Measurements from ENCODE around the gene PROZ.

PROZ gene

DNA sequence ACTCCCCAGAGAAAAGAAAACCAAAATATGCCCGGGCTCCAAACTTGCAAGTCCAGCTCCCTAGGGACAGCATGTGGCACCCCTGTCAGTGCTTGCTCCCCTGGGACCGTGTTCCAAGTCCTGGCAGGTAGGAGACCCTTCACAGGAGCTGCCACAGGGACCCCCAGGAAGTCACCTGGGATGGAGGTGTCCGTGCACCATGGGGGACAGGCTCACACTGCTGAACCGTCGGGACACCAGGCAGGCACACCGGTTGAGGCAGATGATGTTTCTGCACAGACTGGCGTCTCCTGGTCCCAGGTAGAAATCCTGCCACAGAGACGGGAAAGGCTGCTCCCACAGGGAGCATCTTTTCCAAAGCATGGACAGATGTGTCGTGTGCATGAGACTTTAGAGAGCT is 11.7 kb upstream of the PROZ start:
- no peaks in the 10 kb centered on the region for H3K4me1 ChIP-seq (ENCODE audit: control insufficient read depth in 1 of 2, insufficient read depth in 2 of 2, low read length in 2 of 2)
- no peak overlapping the region for H3K27ac ChIP-seq (ENCODE audit: low read length)
- H3K4me3 ChIP-seq (ENCODE audit: low read depth in 1 of 2, low read length in 2 of 2): no peak overlapping the region
- H3K27me3 ChIP-seq (ENCODE audit: low read depth, low read length): no peaks in the 10 kb centered on the region
- H3K36me3 ChIP-seq (ENCODE audit: control insufficient read depth in 1 of 2, insufficient read depth in 2 of 2, low read length in 2 of 2): no peaks in the 10 kb centered on the region
- H3K9me3 ChIP-seq (ENCODE audit: control insufficient read depth in 1 of 2, low read length in 2 of 2): no peaks in the 10 kb centered on the region

DNA sequence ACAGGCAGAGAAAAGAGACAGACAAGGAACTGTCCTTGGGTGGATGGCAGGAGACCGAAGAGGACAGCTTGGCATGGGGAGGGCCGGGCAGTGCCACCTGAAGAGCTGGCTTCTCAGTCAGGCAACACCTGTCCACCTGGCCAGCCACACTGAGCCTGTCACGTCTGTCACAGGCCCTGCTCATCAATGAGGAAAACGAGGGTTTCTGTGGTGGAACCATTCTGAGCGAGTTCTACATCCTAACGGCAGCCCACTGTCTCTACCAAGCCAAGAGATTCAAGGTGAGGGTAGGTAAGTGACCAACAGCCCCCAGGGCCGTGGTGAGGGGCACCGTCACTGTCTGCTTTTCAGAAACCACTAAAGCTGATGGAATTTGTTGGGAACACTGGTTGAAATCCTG is 11.2 kb upstream of the PROZ start:
- Histone ChIP-seq H3K4me1 (ENCODE audit: control insufficient read depth in 1 of 2, insufficient read depth in 2 of 2, low read length in 2 of 2) (no peaks in the 10 kb centered on the region), H3K27ac (ENCODE audit: low read length) (no peak overlapping the region), H3K9me3 (ENCODE audit: control insufficient read depth in 1 of 2, low read length in 2 of 2) (no peaks in the 10 kb centered on the region), H3K4me3 (ENCODE audit: low read depth in 1 of 2, low read length in 2 of 2) (no peak overlapping the region), H3K36me3 (ENCODE audit: control insufficient read depth in 1 of 2, insufficient read depth in 2 of 2, low read length in 2 of 2) (no peaks in the 10 kb centered on the region), H3K27me3 (ENCODE audit: low read depth, low read length) (no peaks in the 10 kb centered on the region)

DNA sequence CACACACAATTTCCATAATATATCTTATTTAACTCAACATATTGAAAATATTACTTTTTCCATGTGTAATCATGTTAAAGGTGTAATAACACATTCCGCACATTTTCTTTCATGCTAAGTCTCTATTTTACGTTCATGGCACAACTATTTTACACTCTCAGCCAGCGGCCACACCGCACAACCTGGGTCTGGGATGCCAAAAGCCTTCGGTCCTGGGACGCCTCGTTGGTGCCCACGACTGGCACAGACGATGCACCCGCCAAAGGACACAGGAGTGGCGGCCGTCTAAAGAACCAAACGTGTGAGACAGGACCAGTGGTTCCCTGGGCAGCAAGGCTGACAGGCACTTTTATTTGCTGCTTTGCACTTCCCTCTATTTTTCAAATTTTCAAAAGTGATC is 10.0 kb upstream of the PROZ start:
- Histone ChIP-seq H3K9me3 (ENCODE audit: control insufficient read depth in 1 of 2, low read length in 2 of 2) (no peaks in the 10 kb centered on the region), H3K36me3 (ENCODE audit: control insufficient read depth in 1 of 2, insufficient read depth in 2 of 2, low read length in 2 of 2) (no peaks in the 10 kb centered on the region), H3K27me3 (ENCODE audit: low read depth, low read length) (no peaks in the 10 kb centered on the region), H3K4me3 (ENCODE audit: low read depth in 1 of 2, low read length in 2 of 2) (no peak overlapping the region), H3K4me1 (ENCODE audit: control insufficient read depth in 1 of 2, insufficient read depth in 2 of 2, low read length in 2 of 2) (peaks cover 0 to 9% of the 10 kb centered on the region in 2 donors), H3K27ac (ENCODE audit: low read length) (no peak overlapping the region)

DNA sequence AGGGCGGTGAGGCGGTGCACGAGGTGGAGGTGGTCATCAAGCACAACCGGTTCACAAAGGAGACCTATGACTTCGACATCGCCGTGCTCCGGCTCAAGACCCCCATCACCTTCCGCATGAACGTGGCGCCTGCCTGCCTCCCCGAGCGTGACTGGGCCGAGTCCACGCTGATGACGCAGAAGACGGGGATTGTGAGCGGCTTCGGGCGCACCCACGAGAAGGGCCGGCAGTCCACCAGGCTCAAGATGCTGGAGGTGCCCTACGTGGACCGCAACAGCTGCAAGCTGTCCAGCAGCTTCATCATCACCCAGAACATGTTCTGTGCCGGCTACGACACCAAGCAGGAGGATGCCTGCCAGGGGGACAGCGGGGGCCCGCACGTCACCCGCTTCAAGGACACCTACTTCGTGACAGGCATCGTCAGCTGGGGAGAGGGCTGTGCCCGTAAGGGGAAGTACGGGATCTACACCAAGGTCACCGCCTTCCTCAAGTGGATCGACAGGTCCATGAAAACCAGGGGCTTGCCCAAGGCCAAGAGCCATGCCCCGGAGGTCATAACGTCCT is 9.4 kb upstream of the PROZ start:
- peaks cover 0 to 11% of the 10 kb centered on the region in 2 donors for H3K4me1 ChIP-seq (ENCODE audit: control insufficient read depth in 1 of 2, insufficient read depth in 2 of 2, low read length in 2 of 2)
- no peak overlapping the region for H3K27ac ChIP-seq (ENCODE audit: low read length)
- H3K4me3 ChIP-seq (ENCODE audit: low read depth in 1 of 2, low read length in 2 of 2): no peak overlapping the region
- no peaks in the 10 kb centered on the region for H3K27me3 ChIP-seq (ENCODE audit: low read depth, low read length)
- H3K9me3 ChIP-seq (ENCODE audit: control insufficient read depth in 1 of 2, low read length in 2 of 2): no peaks in the 10 kb centered on the region
- H3K36me3 ChIP-seq (ENCODE audit: control insufficient read depth in 1 of 2, insufficient read depth in 2 of 2, low read length in 2 of 2): no peaks in the 10 kb centered on the region

DNA sequence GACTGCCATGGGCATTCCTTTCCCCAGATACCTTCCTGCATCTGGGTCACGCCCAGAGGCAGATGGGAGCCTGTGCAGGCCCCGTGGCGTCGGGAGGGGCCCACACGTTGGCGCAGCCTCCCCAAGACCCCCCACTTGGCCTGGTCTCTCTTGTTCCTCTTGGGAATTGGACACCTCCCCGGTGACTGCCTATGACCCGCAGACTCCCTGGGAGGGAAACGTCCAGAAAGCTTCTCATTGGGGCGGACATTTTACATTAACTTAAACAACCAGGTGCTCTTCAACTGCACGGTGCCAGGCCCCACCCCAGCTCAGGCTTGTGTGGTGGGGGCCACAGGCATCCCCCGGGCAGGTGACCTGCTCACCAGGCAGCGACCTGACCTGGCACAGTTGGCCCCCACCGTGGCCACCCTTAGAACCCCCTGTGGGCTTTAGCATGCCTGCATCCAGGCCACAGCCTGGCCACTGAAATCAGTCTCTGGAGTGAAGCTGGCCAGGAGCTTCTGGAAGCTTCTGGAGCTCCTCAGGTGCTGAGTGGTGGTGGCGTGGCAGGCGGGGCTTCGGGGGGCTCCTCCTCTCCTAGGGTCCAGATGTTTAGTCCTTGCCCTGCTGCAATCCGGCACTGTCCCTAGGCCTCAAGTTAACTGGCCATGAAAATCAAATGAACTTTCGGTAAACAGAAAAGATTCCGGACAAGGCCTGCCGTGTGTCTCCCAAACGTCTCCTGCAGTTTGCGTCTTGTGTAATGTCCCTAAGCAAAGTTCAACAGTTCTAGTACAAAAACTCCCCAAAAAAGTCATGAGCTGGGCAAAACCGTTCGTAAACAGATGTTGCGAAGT is 8.5 kb upstream of the PROZ start:
- no peak overlapping the region for H3K4me3 ChIP-seq (ENCODE audit: low read depth in 1 of 2, low read length in 2 of 2)
- no peaks in the 10 kb centered on the region for H3K27me3 ChIP-seq (ENCODE audit: low read depth, low read length)
- H3K36me3 ChIP-seq (ENCODE audit: control insufficient read depth in 1 of 2, insufficient read depth in 2 of 2, low read length in 2 of 2): no peaks in the 10 kb centered on the region
- no peak overlapping the region for H3K27ac ChIP-seq (ENCODE audit: low read length)
- peaks cover 0 to 11% of the 10 kb centered on the region in 2 donors for H3K4me1 ChIP-seq (ENCODE audit: control insufficient read depth in 1 of 2, insufficient read depth in 2 of 2, low read length in 2 of 2)
- no peaks in the 10 kb centered on the region for H3K9me3 ChIP-seq (ENCODE audit: control insufficient read depth in 1 of 2, low read length in 2 of 2)

GRCh38 chr13:113150550-113151365 is 7.7 kb upstream of the PROZ start:
- no peak overlapping the region for H3K4me3 ChIP-seq (ENCODE audit: low read depth in 1 of 2, low read length in 2 of 2)
- H3K36me3 ChIP-seq (ENCODE audit: control insufficient read depth in 1 of 2, insufficient read depth in 2 of 2, low read length in 2 of 2): no peaks in the 10 kb centered on the region
- H3K27ac ChIP-seq (ENCODE audit: low read length): no peak overlapping the region
- no peaks in the 10 kb centered on the region for H3K27me3 ChIP-seq (ENCODE audit: low read depth, low read length)
- H3K9me3 ChIP-seq (ENCODE audit: control insufficient read depth in 1 of 2, low read length in 2 of 2): no peaks in the 10 kb centered on the region
- H3K4me1 ChIP-seq (ENCODE audit: control insufficient read depth in 1 of 2, insufficient read depth in 2 of 2, low read length in 2 of 2): peaks cover 0 to 11% of the 10 kb centered on the region in 2 donors

DNA sequence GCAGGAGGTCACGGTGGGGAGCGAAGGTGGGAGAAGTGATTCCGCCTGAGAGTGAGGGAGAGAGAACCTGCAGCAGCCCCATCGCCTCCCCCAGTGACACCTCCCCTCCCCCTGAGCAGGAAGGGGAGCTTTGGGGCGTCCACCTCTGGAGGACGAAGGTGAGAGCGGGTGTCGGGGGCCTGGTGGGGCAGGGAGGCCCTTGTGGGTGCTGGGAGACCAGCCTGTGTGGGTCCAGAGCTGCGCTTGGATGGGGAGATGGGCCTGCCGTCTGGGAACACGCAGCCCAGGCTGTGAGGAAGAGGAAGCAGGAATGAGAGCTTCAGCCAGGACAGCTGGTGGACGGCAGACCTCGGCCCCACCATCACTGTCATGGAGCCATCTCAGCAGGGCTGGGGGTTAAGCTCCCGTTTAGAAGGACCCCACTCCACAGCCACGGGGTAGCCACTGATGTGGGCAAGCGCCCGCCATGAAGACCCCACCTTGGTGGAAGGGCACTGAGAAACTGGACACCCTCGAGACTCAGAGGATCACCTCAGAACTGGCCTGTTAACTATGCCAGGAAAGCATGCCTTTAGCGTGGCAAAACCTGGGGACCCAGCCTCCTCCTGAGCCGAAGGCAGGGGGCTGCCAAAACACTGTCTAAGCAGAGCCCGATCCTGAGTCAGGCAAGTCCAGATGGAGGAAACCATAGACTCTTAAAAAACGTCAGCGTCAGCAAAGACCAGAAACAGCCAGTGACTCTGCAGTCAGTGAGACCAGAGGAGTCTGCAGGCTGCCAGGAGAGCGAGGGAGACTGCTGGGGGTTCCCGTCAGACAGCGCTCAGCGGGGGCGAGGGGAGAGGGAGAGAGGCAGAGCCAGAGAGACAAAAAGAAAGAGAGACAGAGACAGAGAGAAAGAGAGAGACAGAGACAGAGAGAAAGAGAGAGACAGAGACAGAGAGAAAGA is 6.4 kb upstream of the PROZ start:
- Histone ChIP-seq H3K36me3 (ENCODE audit: control insufficient read depth in 1 of 2, insufficient read depth in 2 of 2, low read length in 2 of 2) (no peaks in the 10 kb centered on the region), H3K4me3 (ENCODE audit: low read depth in 1 of 2, low read length in 2 of 2) (peak overlapping the region; percentile 0 to 58), H3K9me3 (ENCODE audit: control insufficient read depth in 1 of 2, low read length in 2 of 2) (no peaks in the 10 kb centered on the region), H3K4me1 (ENCODE audit: control insufficient read depth in 1 of 2, insufficient read depth in 2 of 2, low read length in 2 of 2) (peaks cover 0 to 11% of the 10 kb centered on the region in 2 donors), H3K27ac (ENCODE audit: low read length) (no peak overlapping the region), H3K27me3 (ENCODE audit: low read depth, low read length) (no peaks in the 10 kb centered on the region)

DNA sequence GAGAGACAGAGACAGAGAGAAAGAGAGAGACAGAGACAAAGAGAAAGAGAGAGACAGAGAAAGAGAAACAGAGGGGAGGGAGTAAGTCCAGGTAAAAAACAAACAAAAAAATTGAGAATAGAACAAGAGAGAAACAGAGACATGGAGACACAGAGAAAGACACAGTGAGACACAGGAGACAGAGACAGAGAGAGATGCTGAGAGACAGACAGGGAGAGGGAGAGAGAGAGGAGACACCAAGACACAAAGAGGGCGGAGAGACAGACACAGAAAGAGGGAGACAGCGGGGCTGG is 5.8 kb upstream of the PROZ start:
- no peaks in the 10 kb centered on the region for H3K27me3 ChIP-seq (ENCODE audit: low read depth, low read length)
- no peaks in the 10 kb centered on the region for H3K9me3 ChIP-seq (ENCODE audit: control insufficient read depth in 1 of 2, low read length in 2 of 2)
- H3K4me1 ChIP-seq (ENCODE audit: control insufficient read depth in 1 of 2, insufficient read depth in 2 of 2, low read length in 2 of 2): peaks cover 0 to 11% of the 10 kb centered on the region in 2 donors
- H3K36me3 ChIP-seq (ENCODE audit: control insufficient read depth in 1 of 2, insufficient read depth in 2 of 2, low read length in 2 of 2): no peaks in the 10 kb centered on the region
- no peak overlapping the region for H3K27ac ChIP-seq (ENCODE audit: low read length)
- peak overlapping the region; percentile 0 to 58 for H3K4me3 ChIP-seq (ENCODE audit: low read depth in 1 of 2, low read length in 2 of 2)

GRCh38 chr13:113152984-113153809 is 5.3 kb upstream of the PROZ start:
- peaks cover 0 to 11% of the 10 kb centered on the region in 2 donors for H3K4me1 ChIP-seq (ENCODE audit: control insufficient read depth in 1 of 2, insufficient read depth in 2 of 2, low read length in 2 of 2)
- no peaks in the 10 kb centered on the region for H3K27me3 ChIP-seq (ENCODE audit: low read depth, low read length)
- peak overlapping the region; percentile 49 for H3K27ac ChIP-seq (ENCODE audit: low read length)
- peak overlapping the region; percentile 53 to 58 for H3K4me3 ChIP-seq (ENCODE audit: low read depth in 1 of 2, low read length in 2 of 2)
- no peaks in the 10 kb centered on the region for H3K36me3 ChIP-seq (ENCODE audit: control insufficient read depth in 1 of 2, insufficient read depth in 2 of 2, low read length in 2 of 2)
- no peaks in the 10 kb centered on the region for H3K9me3 ChIP-seq (ENCODE audit: control insufficient read depth in 1 of 2, low read length in 2 of 2)
